HCT116 (cell line): ENCODE data around the gene C20orf96. TPM values are rescaled to one million over a fixed set of nuclear protein-coding genes. Genes with fewer than 3 reads are reported as not detected.

Source experiments
- ATAC-seq: fragments of 200-7000 bp; cut with Tn5 transposase; 2 replicates; pipeline ENCODE4 v1.9.1; 2020; ENCODE audit warnings: mild to moderate bottlenecking, moderate library complexity
- BruUV-seq: library from RNA; stranded (reverse); fragments of 400-500 nt; replicated peaks from 2 replicates; lab custom pipeline; 2021; lab: Mats Ljungman, UMichigan
- CTCF ChIA-PET: fragments of 300-600 bp; sonication (Branson Sonifier 250); formaldehyde crosslinking; loops from one replicate; lab custom pipeline; 2021; ENCODE audit warnings: antibody characterized with exemption; lab: Charles Lee
- POLR2A ChIA-PET: fragments of 300-600, 350-600 bp; sonication (Branson Sonifier 250); formaldehyde crosslinking; loops from one replicate; lab custom pipeline; 2021; ENCODE audit warnings: antibody characterized with exemption; lab: Charles Lee
- RAD21 ChIA-PET, 2 experiments: fragments of 300-600 bp; sonication (Branson Sonifier 250); formaldehyde crosslinking; loops; one replicate each; lab custom pipeline; 2023; ENCODE audit warnings: low total read pairs in 2 of 2; ENCODE audit not compliant: uncharacterized antibody in 2 of 2, unreplicated experiment in 2 of 2, low non-redundant PET in 1 of 2; lab: Charles Lee
- DNase-seq: peaks from one replicate; pipeline ENCODE4 v3.0.0-alpha.2; 2010; ENCODE audit warnings: low read depth, low spot score
- H2AFZ ChIP-seq: fragments of 200-600 bp; shearing (Covaris generic), sonication (generic); 2 replicates; pipeline ENCODE4 v1.6.1; 2017; ENCODE audit warnings: low read depth, mixed run types, mixed read lengths, antibody characterized with exemption, low read length; ENCODE audit not compliant: poor library complexity, severe bottlenecking
- H3K27ac ChIP-seq: 2 replicates; pipeline ENCODE4 v1.5.1; 2012; ENCODE audit warnings: low read depth, low read length
- H3K27me3 ChIP-seq: fragments of 200-600 bp; sonication (generic); 2 replicates; pipeline ENCODE4 v1.6.1; 2016; ENCODE audit warnings: mixed run types, low read length, mixed read lengths; ENCODE audit not compliant: insufficient read depth
- H3K36me3 ChIP-seq, 2 experiments: fragments of 200-500 bp in 1 of 2; fragments of 200-600 bp in 1 of 2; sonication (Bioruptor generic) in 1 of 2; sonication (generic) in 1 of 2; 2 replicates each; pipeline versions ENCODE4 v1.5.1 to v1.6.1; 2014 to 2016; ENCODE audit warnings: low read length in 2 of 2, inconsistent platforms in 1 of 2, mixed read lengths in 1 of 2, mixed run types in 1 of 2; ENCODE audit not compliant: insufficient read depth in 2 of 2, control insufficient read depth in 1 of 2
- H3K4me1 ChIP-seq, 2 experiments: fragments of 200-600 bp in 1 of 2; sonication (generic) in 1 of 2; 2 replicates each; pipeline versions ENCODE4 v1.5.1 to v1.6.1; 2012 to 2017; ENCODE audit warnings: low read length in 2 of 2, inconsistent platforms in 1 of 2, mild to moderate bottlenecking in 1 of 2, mixed read lengths in 1 of 2, mixed run types in 1 of 2, moderate library complexity in 1 of 2; ENCODE audit not compliant: insufficient read depth in 2 of 2, control insufficient read depth in 1 of 2
- H3K4me2 ChIP-seq: fragments of 200-600 bp; sonication (generic); 2 replicates; pipeline ENCODE4 v1.6.1; 2017; ENCODE audit warnings: mixed run types, low read length, mixed read lengths
- H3K4me3 ChIP-seq, 2 experiments: fragments of 200-600 bp in 1 of 2; sonication (generic) in 1 of 2; replicated peaks in 1 of 2; 2 replicates each; pipeline ENCODE4 v1.5.1; 2011 to 2016; ENCODE audit warnings: low read length in 2 of 2, control low read depth in 1 of 2, low read depth in 1 of 2, mild to moderate bottlenecking in 1 of 2, mixed read lengths in 1 of 2, mixed run types in 1 of 2
- H3K79me2 ChIP-seq: fragments of 200-600 bp; sonication (generic); 2 replicates; pipeline ENCODE4 v1.6.1; 2017; ENCODE audit warnings: mild to moderate bottlenecking, mixed run types, low read length, moderate library complexity, mixed read lengths; ENCODE audit not compliant: insufficient read depth
- H3K9ac ChIP-seq: fragments of 200-600 bp; sonication (generic); 2 replicates; pipeline ENCODE4 v1.6.1; 2016; ENCODE audit warnings: low read length, mixed read lengths
- H3K9me2 ChIP-seq: fragments of 200-600 bp; sonication (generic), shearing (Covaris generic); 2 replicates; pipeline ENCODE4 v1.6.1; 2017; ENCODE audit warnings: mixed run types, mild to moderate bottlenecking, moderate library complexity; ENCODE audit not compliant: insufficient read depth
- H3K9me3 ChIP-seq, 2 experiments: fragments of 200-500 bp in 1 of 2; fragments of 200-600 bp in 1 of 2; sonication (Bioruptor generic) in 1 of 2; sonication (generic) in 1 of 2; 2 replicates each; pipeline ENCODE4 v1.6.1; 2014 to 2017; ENCODE audit warnings: low read length in 2 of 2, mixed read lengths in 2 of 2, inconsistent platforms in 1 of 2, low read depth in 1 of 2, mild to moderate bottlenecking in 1 of 2, mixed run types in 1 of 2, moderate library complexity in 1 of 2; ENCODE audit not compliant: control insufficient read depth in 1 of 2, insufficient read depth in 1 of 2
- H4K20me1 ChIP-seq: fragments of 200-600 bp; sonication (generic), shearing (Covaris generic); 2 replicates; pipeline ENCODE4 v1.6.1; 2017; ENCODE audit warnings: mixed run types, mild to moderate bottlenecking, moderate library complexity; ENCODE audit not compliant: insufficient read depth
- ATF3 ChIP-seq: IDR thresholded peaks from 2 replicates; pipeline ENCODE4 v1.6.1; 2012
- EGR1 ChIP-seq: IDR thresholded peaks from 2 replicates; pipeline ENCODE4 v1.6.1; 2012; ENCODE audit warnings: low read depth
- EZH2phosphoT487 ChIP-seq: fragments of 200-600 bp; IDR thresholded peaks from 2 replicates; pipeline ENCODE4 v1.6.1; 2018; ENCODE audit warnings: antibody characterized with exemption, borderline replicate concordance
- POLR2A ChIP-seq: IDR thresholded peaks from 2 replicates; pipeline ENCODE4 v1.7.0; 2011; ENCODE audit warnings: borderline replicate concordance; ENCODE audit not compliant: insufficient read depth, insufficient read length; ENCODE audit errors: extremely low read depth
- RAD21 ChIP-seq: IDR thresholded peaks from 2 replicates; pipeline ENCODE4 v1.6.1; 2012; ENCODE audit warnings: low read depth, mild to moderate bottlenecking
- SP1 ChIP-seq: IDR thresholded peaks from 2 replicates; pipeline ENCODE4 v1.6.1; 2012; ENCODE audit warnings: low read depth
- SRF ChIP-seq: IDR thresholded peaks from 2 replicates; pipeline ENCODE4 v1.6.1; 2012; ENCODE audit warnings: low read depth
- YY1 ChIP-seq: IDR thresholded peaks from 2 replicates; pipeline ENCODE4 v1.6.1; 2011; ENCODE audit warnings: low read length, low read depth, moderate library complexity, mild to moderate bottlenecking; ENCODE audit not compliant: insufficient replicate concordance; ENCODE audit errors: extremely low read depth
- ZBTB33 ChIP-seq: IDR thresholded peaks from 2 replicates; pipeline ENCODE4 v1.6.1; 2011; ENCODE audit warnings: mild to moderate bottlenecking, low read length, moderate library complexity; ENCODE audit not compliant: insufficient replicate concordance; ENCODE audit errors: extremely low read depth
- intact Hi-C: fragments of 100-400 bp; cut with micrococcal nuclease; formaldehyde crosslinking; loops from 2 replicates; pipeline ENCODE4 v1.10.0; 2022
- total RNA-seq: library from RNA; stranded (reverse); gene quantifications from one replicate; pipeline ENCODE4 v1.2.1, GENCODE V29; 2021; ENCODE audit not compliant: unreplicated experiment

C20orf96 gene
- total RNA-seq, 1 experiment from 2014 or later: 22.1 TPM

GRCh38 chr20:309841-310644 is 19.5 kb upstream of the C20orf96 start (continued):
- no peak for TF ChIP-seq YY1
- no peak for TF ChIP-seq EZH2phosphoT487
- TF ChIP-seq POLR2A: no peak
- TF ChIP-seq SP1: no peak
- TF ChIP-seq ATF3: no peak
- TF ChIP-seq RAD21: no peak
- TF ChIP-seq SRF: no peak
- TF ChIP-seq ZBTB33: no peak

GRCh38 chr20:309306-309840 is 18.8 kb upstream of the C20orf96 start:
- CTCF ChIA-PET: no interaction called here
- H2AFZ ChIP-seq: no peak overlapping the region
- POLR2A ChIA-PET: no interaction called here
- ATAC-seq: no peak
- no peak overlapping the region for H3K9ac ChIP-seq
- TF ChIP-seq EGR1 (no peak), RAD21 (0 out of 2 replicates have a peak, but pooled peaks have one; percentile 17)
- H3K36me3 ChIP-seq: no peaks in the 10 kb centered on the region
- no peaks in the 10 kb centered on the region for H3K27me3 ChIP-seq
- BruUV-seq: no TSS peak
- no peak overlapping the region for H3K4me2 ChIP-seq
- peaks cover 0 to 12% of the 10 kb centered on the region in 2 experiments; a peak in 2 of 4 replicates for H3K4me1 ChIP-seq
- H4K20me1 ChIP-seq: no peaks in the 10 kb centered on the region
- no peaks in the 10 kb centered on the region for H3K79me2 ChIP-seq
- H3K4me3 ChIP-seq: no peak overlapping the region
- no peaks in the 10 kb centered on the region for H3K9me3 ChIP-seq
- intact Hi-C loops: no loop called here
- no peak for DNase-seq
- no peaks in the 10 kb centered on the region for H3K9me2 ChIP-seq
- RAD21 ChIA-PET: no interaction called here
- H3K27ac ChIP-seq: no peak overlapping the region
